H1 (cell line): ENCODE measurements around the gene ADAM12. TPM values are rescaled to one million over a fixed set of nuclear protein-coding genes. Genes with fewer than 3 reads are reported as not detected.
A peak's percentile ranks its signal among the peaks of the same experiment; 100 is the strongest.

ENCODE experiments used
- CTCF ChIA-PET: fragments of 300-600 bp; sonication (Branson Sonifier 250); formaldehyde crosslinking; loops from one replicate; lab custom pipeline; 2021; ENCODE audit not compliant: partially characterized antibody; lab: Charles Lee
- POLR2A ChIA-PET: fragments of 300-600 bp; sonication (Branson Sonifier 250); formaldehyde crosslinking; loops from one replicate; lab custom pipeline; 2021; ENCODE audit warnings: inconsistent platforms; ENCODE audit not compliant: partially characterized antibody; lab: Charles Lee
- DNase-seq, 2 experiments: peaks; one replicate each; pipeline versions ENCODE4 v3.0.0 to v3.0.0-alpha.2; 2010 to 2022; ENCODE audit warnings: low spot score in 2 of 2, low read depth in 1 of 2, mixed read lengths in 1 of 2
- FAIRE-seq: peaks from 2 replicates; lab custom pipeline; 2011; peaks lifted over from hg19 to GRCh38; lab: Jason Lieb, UNC
- H2AFZ ChIP-seq: 2 replicates; pipeline ENCODE4 v1.8.1; 2012; ENCODE audit warnings: low read length, inconsistent platforms
- H2AK5ac ChIP-seq: 2 replicates; pipeline ENCODE4 v1.6.1; 2013; ENCODE audit warnings: low read depth, low read length
- H2BK120ac ChIP-seq: replicated peaks from 2 replicates; pipeline ENCODE3; 2013; ENCODE audit warnings: low read depth, low read length, inconsistent platforms
- H2BK12ac ChIP-seq: 2 replicates; pipeline ENCODE4 v1.6.1; 2013; ENCODE audit warnings: low read depth, low read length
- H2BK15ac ChIP-seq: 2 replicates; pipeline ENCODE4 v1.6.1; 2013; ENCODE audit warnings: low read length
- H2BK20ac ChIP-seq: 2 replicates; pipeline ENCODE4 v1.6.1; 2013; ENCODE audit warnings: low read length
- H2BK5ac ChIP-seq: 2 replicates; pipeline ENCODE4 v1.6.1; 2013; ENCODE audit warnings: low read depth, low read length
- H3K14ac ChIP-seq: 2 replicates; pipeline ENCODE4 v1.6.1; 2013; ENCODE audit warnings: inconsistent platforms; ENCODE audit not compliant: insufficient read length
- H3K18ac ChIP-seq: 2 replicates; pipeline ENCODE4 v1.6.1; 2013; ENCODE audit warnings: low read length; ENCODE audit errors: extremely low read depth
- H3K23ac ChIP-seq: 2 replicates; pipeline ENCODE4 v1.6.1; 2013; ENCODE audit warnings: inconsistent platforms; ENCODE audit not compliant: insufficient read length
- H3K23me2 ChIP-seq: 2 replicates; pipeline ENCODE4 v1.6.1; 2013; ENCODE audit warnings: low read depth, low read length
- H3K27ac ChIP-seq: 2 replicates; pipeline ENCODE4 v1.6.1; 2011; ENCODE audit warnings: low read depth, low read length, inconsistent platforms
- H3K27me3 ChIP-seq, 4 experiments: replicated peaks in 1 of 4; 1 replicate in 1 of 4; 2 replicates in 3 of 4; pipeline versions ENCODE4 v1.6.1 to v1.8.1; 2011 to 2013; ENCODE audit warnings: low read length in 3 of 4, mild to moderate bottlenecking in 3 of 4, inconsistent platforms in 2 of 4, mixed read lengths in 2 of 4, moderate library complexity in 1 of 4; ENCODE audit not compliant: control insufficient read depth in 3 of 4, insufficient read depth in 3 of 4; ENCODE audit errors: extremely low read depth in 1 of 4
- H3K36me3 ChIP-seq, 4 experiments: 2 replicates each; pipeline versions ENCODE4 v1.6.1 to v1.8.1; 2011 to 2013; ENCODE audit warnings: mild to moderate bottlenecking in 4 of 4, low read length in 3 of 4, moderate library complexity in 2 of 4, control low read depth in 1 of 4, inconsistent platforms in 1 of 4; ENCODE audit not compliant: insufficient read depth in 4 of 4, control insufficient read depth in 2 of 4
- H3K4ac ChIP-seq: replicated peaks from 2 replicates; pipeline ENCODE3; 2013; ENCODE audit warnings: low read length, low read depth, mixed read lengths, inconsistent platforms; ENCODE audit not compliant: insufficient read length
- H3K4me1 ChIP-seq, 4 experiments: replicated peaks in 1 of 4; 1 replicate in 1 of 4; 2 replicates in 3 of 4; pipeline versions ENCODE4 v1.6.1 to v1.8.1; 2011 to 2013; ENCODE audit warnings: low read length in 3 of 4, inconsistent platforms in 2 of 4, mixed read lengths in 1 of 4; ENCODE audit not compliant: insufficient read depth in 4 of 4, control insufficient read depth in 3 of 4
- H3K4me2 ChIP-seq, 2 experiments: 2 replicates each; pipeline versions ENCODE4 v1.6.1 to v1.8.1; 2011 to 2013; ENCODE audit warnings: low read depth in 2 of 2, low read length in 2 of 2, control low read depth in 1 of 2, inconsistent platforms in 1 of 2, mild to moderate bottlenecking in 1 of 2; ENCODE audit not compliant: insufficient read depth in 1 of 2
- H3K4me3 ChIP-seq, 4 experiments: fragments of 200-600, 300-600 bp in 1 of 4; sonication (generic), shearing (Covaris generic), sonication (Bioruptor Twin) in 1 of 4; 2 replicates each; pipeline versions ENCODE4 v1.5.1 to v1.8.1; 2011 to 2016; ENCODE audit warnings: low read length in 4 of 4, low read depth in 3 of 4, control low read depth in 2 of 4, inconsistent platforms in 2 of 4, mild to moderate bottlenecking in 2 of 4, mixed read lengths in 1 of 4, moderate library complexity in 1 of 4; ENCODE audit not compliant: insufficient read depth in 2 of 4; ENCODE audit errors: extremely low read depth in 1 of 4
- H3K56ac ChIP-seq: replicated peaks from 2 replicates; pipeline ENCODE3; 2013; ENCODE audit warnings: low read depth, mild to moderate bottlenecking, mixed read lengths, low read length, inconsistent platforms; ENCODE audit not compliant: insufficient read length
- H3K79me1 ChIP-seq: 2 replicates; pipeline ENCODE4 v1.6.1; 2013; ENCODE audit warnings: low read depth, low read length, control low read depth
- H3K79me2 ChIP-seq, 2 experiments: 2 replicates each; pipeline versions ENCODE4 v1.6.1 to v1.8.1; 2012 to 2013; ENCODE audit warnings: low read length in 2 of 2, mild to moderate bottlenecking in 2 of 2, inconsistent platforms in 1 of 2; ENCODE audit not compliant: insufficient read depth in 2 of 2, control insufficient read depth in 1 of 2
- H3K9ac ChIP-seq, 4 experiments: replicated peaks in 1 of 4; 1 replicate in 1 of 4; 2 replicates in 3 of 4; pipeline versions ENCODE4 v1.6.1 to v1.8.1; 2011 to 2013; ENCODE audit warnings: low read depth in 3 of 4, low read length in 3 of 4, control low read depth in 2 of 4, mild to moderate bottlenecking in 2 of 4, moderate library complexity in 2 of 4, inconsistent platforms in 1 of 4; ENCODE audit errors: extremely low read depth in 1 of 4
- H3K9me3 ChIP-seq, 2 experiments: 2 replicates each; pipeline versions ENCODE4 v1.6.1 to v1.8.1; 2012 to 2013; ENCODE audit warnings: mild to moderate bottlenecking in 2 of 2, moderate library complexity in 2 of 2, control low read depth in 1 of 2, inconsistent platforms in 1 of 2, low read depth in 1 of 2, low read length in 1 of 2, mixed read lengths in 1 of 2; ENCODE audit not compliant: insufficient read depth in 2 of 2
- H4K20me1 ChIP-seq, 2 experiments: replicated peaks in 1 of 2; 2 replicates each; pipeline versions ENCODE3 to v1.8.1; 2011 to 2013; ENCODE audit warnings: inconsistent platforms in 2 of 2, low read length in 2 of 2, mild to moderate bottlenecking in 1 of 2; ENCODE audit not compliant: insufficient read depth in 2 of 2, control insufficient read depth in 1 of 2
- H4K5ac ChIP-seq: 2 replicates; pipeline ENCODE4 v1.6.1; 2013; ENCODE audit warnings: low read length, low read depth, mixed read lengths, inconsistent platforms; ENCODE audit not compliant: insufficient read length
- H4K8ac ChIP-seq: 2 replicates; pipeline ENCODE4 v1.8.0; 2013; ENCODE audit warnings: mild to moderate bottlenecking, moderate library complexity, low read length, inconsistent platforms; ENCODE audit not compliant: insufficient read depth; ENCODE audit errors: extremely low read depth
- H4K91ac ChIP-seq: replicated peaks from 2 replicates; pipeline ENCODE3; 2013; ENCODE audit warnings: low read length, mixed read lengths, inconsistent platforms; ENCODE audit not compliant: insufficient read length
- CTBP2 ChIP-seq: IDR thresholded peaks from 2 replicates; pipeline ENCODE4 v1.7.0; 2011; ENCODE audit warnings: borderline replicate concordance, mild to moderate bottlenecking, moderate library complexity, mixed read lengths, low read length; ENCODE audit not compliant: insufficient read depth, insufficient read length
- YY1 ChIP-seq: IDR thresholded peaks from 2 replicates; pipeline ENCODE4 v1.6.1; 2011; ENCODE audit warnings: low read depth, mild to moderate bottlenecking, low read length
- WGBS, 2 experiments: shearing (Covaris generic) in 1 of 2; methylation state at CpG; one replicate each; pipeline versions ENCODE4 v1.1.6 to v1.1.7; 2013 to 2015; ENCODE audit warnings: low lambda C conversion rate in 2 of 2, mixed read lengths in 2 of 2, inconsistent platforms in 1 of 2, low coverage in 1 of 2, missing lambda C conversion rate in 1 of 2; ENCODE audit not compliant: insufficient replicate concordance in 2 of 2, insufficient coverage in 1 of 2, insufficient read length in 1 of 2; ENCODE audit errors: extremely low coverage in 1 of 2, missing lambda C conversion rate in 1 of 2; 5-methylcytosine and 5-hydroxymethylcytosine counted together
- polyA plus RNA-seq, 7 experiments: library from polyadenylated mRNA; depleted of rRNA in 3 of 7; stranded (reverse) in 5 of 7; unstranded in 2 of 7; fragments of >200 nt in 5 of 7; fragments of 200-250 nt in 2 of 7; gene quantifications; 1 replicate in 5 of 7; 2 replicates in 1 of 7; 4 replicates in 1 of 7; pipeline versions ENCODE4 v1.2.1 to v1.2.3, GENCODE V29; 2011 to 2013; ENCODE audit warnings: missing spikeins in 2 of 7, mixed read lengths in 2 of 7
- total RNA-seq: library from RNA; stranded (reverse); fragmentation: NEBNext Ultra II Directional; extraction: Animal tissue kit (Norgen Biotek cat#: 25700); gene quantifications from 2 replicates; pipeline ENCODE4 v1.2.1, GENCODE V29; 2021
- TF ChIP-seq, protein P1 (sequence below), 3 experiments: IDR thresholded peaks; 1 replicate in 2 of 3; 2 replicates in 1 of 3; pipeline versions ENCODE4 v1.5.1 to v1.6.1; 2011; ENCODE audit warnings: low read length in 3 of 3, mild to moderate bottlenecking in 3 of 3, inconsistent platforms in 2 of 3, low read depth in 1 of 3, moderate library complexity in 1 of 3; ENCODE audit not compliant: insufficient read depth in 1 of 3; ENCODE audit errors: control extremely low read depth in 1 of 3

Gene ADAM12
- total and polyA plus RNA-seq, 2 of the 8 experiments (the other 6 are each of a cell fraction or from before 2014, with no cell fraction given) = 0.07 to 0.17 TPM

DNA sequence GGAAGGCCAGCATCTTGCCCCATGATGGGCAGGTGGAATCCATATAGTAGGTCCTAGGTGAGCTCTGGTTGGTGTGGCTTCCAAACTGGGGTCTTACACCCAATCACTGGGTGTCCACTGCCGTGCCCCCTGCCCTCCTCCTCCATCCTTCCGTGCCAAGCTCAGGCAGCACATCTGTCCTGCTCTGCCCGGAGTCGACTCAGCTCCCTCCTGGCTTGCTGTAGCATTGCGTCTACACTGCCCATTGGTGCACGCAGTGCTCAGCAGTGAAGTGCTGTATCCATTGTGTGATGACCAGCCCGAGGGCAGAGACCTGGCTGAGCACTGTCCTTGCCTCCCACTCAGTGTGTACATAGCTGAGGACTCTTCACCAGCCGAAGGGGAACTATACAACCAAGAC lies 148.4 kb downstream of the ADAM12 start:
- H3K27me3 ChIP-seq = no peaks in the 10 kb centered on the region
- H4K91ac ChIP-seq = no peak overlapping the region
- H3K36me3 ChIP-seq = no peaks in the 10 kb centered on the region
- no peaks in the 10 kb centered on the region for H4K20me1 ChIP-seq
- TF ChIP-seq YY1 = no peak
- TF ChIP-seq, protein P1, sequence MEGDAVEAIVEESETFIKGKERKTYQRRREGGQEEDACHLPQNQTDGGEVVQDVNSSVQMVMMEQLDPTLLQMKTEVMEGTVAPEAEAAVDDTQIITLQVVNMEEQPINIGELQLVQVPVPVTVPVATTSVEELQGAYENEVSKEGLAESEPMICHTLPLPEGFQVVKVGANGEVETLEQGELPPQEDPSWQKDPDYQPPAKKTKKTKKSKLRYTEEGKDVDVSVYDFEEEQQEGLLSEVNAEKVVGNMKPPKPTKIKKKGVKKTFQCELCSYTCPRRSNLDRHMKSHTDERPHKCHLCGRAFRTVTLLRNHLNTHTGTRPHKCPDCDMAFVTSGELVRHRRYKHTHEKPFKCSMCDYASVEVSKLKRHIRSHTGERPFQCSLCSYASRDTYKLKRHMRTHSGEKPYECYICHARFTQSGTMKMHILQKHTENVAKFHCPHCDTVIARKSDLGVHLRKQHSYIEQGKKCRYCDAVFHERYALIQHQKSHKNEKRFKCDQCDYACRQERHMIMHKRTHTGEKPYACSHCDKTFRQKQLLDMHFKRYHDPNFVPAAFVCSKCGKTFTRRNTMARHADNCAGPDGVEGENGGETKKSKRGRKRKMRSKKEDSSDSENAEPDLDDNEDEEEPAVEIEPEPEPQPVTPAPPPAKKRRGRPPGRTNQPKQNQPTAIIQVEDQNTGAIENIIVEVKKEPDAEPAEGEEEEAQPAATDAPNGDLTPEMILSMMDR (IDR thresholded peaks at IDR 0.05; ENCODE audit: control extremely low read depth in 1 of 3, insufficient read depth in 1 of 3, low read depth in 1 of 3, low read length in 3 of 3) = peak in 2 of 3 experiments; percentile 10 to 19; a peak in 2 of 4 replicates
- TF ChIP-seq CTBP2 = no peak
- POLR2A ChIA-PET = no interaction called here
- H2BK15ac ChIP-seq = 0 out of 2 replicates have a peak overlapping the region, but pooled peaks have one; percentile 14
- no peaks in the 10 kb centered on the region for H3K23me2 ChIP-seq
- no peak overlapping the region for H2BK20ac ChIP-seq
- CTCF ChIA-PET = interaction anchor here (0.6 to 2.6 kb wide), 10 partner anchors 10 to 278 kb away, joined by 3 to 7 read pairs (median 4); no protein-coding TSS in a partner anchor
- no peak overlapping the region for H3K4me2 ChIP-seq
- peak overlapping the region; percentile 56; the same call in 1 of the 2 replicates for H2BK5ac ChIP-seq
- DNase-seq (no peak), FAIRE-seq (no peak)
- H3K14ac ChIP-seq = no peak overlapping the region
- no peak overlapping the region for H4K5ac ChIP-seq
- H3K79me2 ChIP-seq = no peaks in the 10 kb centered on the region
- H2BK120ac ChIP-seq = no peak overlapping the region
- no peaks in the 10 kb centered on the region for H3K4me1 ChIP-seq
- H2AFZ ChIP-seq = no peak overlapping the region
- no peak overlapping the region for H3K56ac ChIP-seq
- H3K79me1 ChIP-seq = no peaks in the 10 kb centered on the region
- H3K27ac ChIP-seq = no peak overlapping the region
- no peak overlapping the region for H2AK5ac ChIP-seq
- no peak overlapping the region for H3K9ac ChIP-seq
- H3K18ac ChIP-seq = no peak overlapping the region
- no peak overlapping the region for H3K4me3 ChIP-seq
- H4K8ac ChIP-seq = no peak overlapping the region
- no peaks in the 10 kb centered on the region for H3K9me3 ChIP-seq
- no peak overlapping the region for H3K4ac ChIP-seq
- no peak overlapping the region for H3K23ac ChIP-seq
- H2BK12ac ChIP-seq = no peak overlapping the region
- 76% methylated on average over 8 of the region's 8 CpGs; no CpG with 5 or more reads in 1 of the 2 experiments for WGBS, 2 experiments
